ENCODE measurements around the gene CDK17.
"Not testable (repeated sequence)": the region's sequence is repeated elsewhere in the genome, so short reads cannot be mapped to it uniquely, and the experiment has no call there.

DNA sequence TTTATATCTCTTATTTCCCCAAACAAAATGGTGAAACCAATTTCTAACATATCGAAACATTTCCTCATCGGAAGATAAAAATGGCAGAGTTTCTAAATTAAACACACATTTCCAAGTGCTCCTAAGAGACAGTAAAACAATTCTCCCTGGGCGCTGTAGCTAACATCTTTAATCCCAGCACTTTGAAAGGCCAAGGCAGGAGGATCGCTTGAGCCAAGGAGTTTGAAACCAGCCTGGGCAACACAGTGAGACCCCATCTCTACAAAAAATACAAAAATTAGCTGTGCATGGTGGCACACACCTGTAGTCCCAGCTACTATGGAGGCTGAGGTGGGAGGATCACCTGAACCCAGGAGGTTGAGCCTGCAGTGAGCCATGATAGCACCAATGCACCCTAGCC lies 20.5 kb downstream of the CDK17 start:
- TF ChIP-seq, protein P1, sequence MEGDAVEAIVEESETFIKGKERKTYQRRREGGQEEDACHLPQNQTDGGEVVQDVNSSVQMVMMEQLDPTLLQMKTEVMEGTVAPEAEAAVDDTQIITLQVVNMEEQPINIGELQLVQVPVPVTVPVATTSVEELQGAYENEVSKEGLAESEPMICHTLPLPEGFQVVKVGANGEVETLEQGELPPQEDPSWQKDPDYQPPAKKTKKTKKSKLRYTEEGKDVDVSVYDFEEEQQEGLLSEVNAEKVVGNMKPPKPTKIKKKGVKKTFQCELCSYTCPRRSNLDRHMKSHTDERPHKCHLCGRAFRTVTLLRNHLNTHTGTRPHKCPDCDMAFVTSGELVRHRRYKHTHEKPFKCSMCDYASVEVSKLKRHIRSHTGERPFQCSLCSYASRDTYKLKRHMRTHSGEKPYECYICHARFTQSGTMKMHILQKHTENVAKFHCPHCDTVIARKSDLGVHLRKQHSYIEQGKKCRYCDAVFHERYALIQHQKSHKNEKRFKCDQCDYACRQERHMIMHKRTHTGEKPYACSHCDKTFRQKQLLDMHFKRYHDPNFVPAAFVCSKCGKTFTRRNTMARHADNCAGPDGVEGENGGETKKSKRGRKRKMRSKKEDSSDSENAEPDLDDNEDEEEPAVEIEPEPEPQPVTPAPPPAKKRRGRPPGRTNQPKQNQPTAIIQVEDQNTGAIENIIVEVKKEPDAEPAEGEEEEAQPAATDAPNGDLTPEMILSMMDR (IDR thresholded peaks at IDR 0.05) = not testable (repeated sequence)
- not testable (repeated sequence) for TF ChIP-seq ZFX (IDR thresholded peaks at IDR 0.05; ENCODE audit: borderline replicate concordance)
